ENCODE data around the gene AGAP1.

The AGAP1 gene

DNA sequence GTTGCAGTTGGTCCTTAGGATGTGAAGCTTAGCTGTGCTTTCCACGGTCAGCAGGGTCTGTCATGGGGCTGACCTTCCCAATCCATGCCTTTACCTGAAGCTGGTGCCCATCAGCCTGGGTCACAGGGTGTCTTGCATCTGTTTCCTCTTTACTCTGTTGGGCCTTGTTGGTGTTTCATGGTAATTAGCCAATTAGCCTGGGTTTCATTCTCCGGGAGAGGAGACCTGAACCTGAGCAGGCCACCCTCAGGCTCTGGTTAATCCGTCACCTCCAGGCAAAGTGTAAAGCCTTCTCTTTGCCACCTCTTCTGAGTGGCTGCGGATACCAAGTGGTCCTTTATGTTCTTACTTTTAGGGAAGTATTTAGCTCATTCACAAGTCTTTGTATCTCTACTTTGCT lies 534.2 kb downstream of the AGAP1 start:
- Histone ChIP-seq H3K9me3 (ENCODE audit: control insufficient read depth, low read length) (no peaks in the 10 kb centered on the region), H3K4me1 (ENCODE audit: control insufficient read depth, insufficient read depth, low read length) (no peaks in the 10 kb centered on the region), H3K9ac (ENCODE audit: low read length) (no peak overlapping the region), H3K36me3 (ENCODE audit: control insufficient read depth, insufficient read depth, low read length) (no peaks in the 10 kb centered on the region), H3K4me3 (ENCODE audit: low read length) (no peak overlapping the region), H3K27me3 (ENCODE audit: control insufficient read depth, insufficient read depth, low read length) (no peaks in the 10 kb centered on the region)

DNA sequence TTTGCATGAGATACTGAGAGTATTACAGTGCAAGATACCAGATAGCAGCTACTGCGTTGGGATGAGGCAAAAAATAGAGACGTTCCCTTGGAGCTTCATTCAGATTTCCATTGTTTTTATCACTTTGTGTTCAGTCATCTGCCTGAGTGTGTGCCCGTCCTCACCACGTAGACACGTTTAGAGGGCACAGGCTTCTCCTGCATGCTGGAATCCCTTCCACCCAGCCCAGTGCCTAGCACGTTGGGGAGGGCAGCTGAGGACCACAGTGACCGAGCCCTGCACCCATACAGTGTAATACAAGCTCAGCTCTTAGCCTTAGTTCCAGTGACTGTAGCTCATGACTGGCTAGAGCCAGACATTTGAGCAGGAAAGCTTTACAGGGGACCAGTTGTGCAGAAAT lies 539.6 kb downstream of the AGAP1 start:
- H3K9me3 ChIP-seq (ENCODE audit: control insufficient read depth, low read length): no peaks in the 10 kb centered on the region
- no peak overlapping the region for H3K9ac ChIP-seq (ENCODE audit: low read length)
- no peaks in the 10 kb centered on the region for H3K36me3 ChIP-seq (ENCODE audit: control insufficient read depth, insufficient read depth, low read length)
- H3K27me3 ChIP-seq (ENCODE audit: control insufficient read depth, insufficient read depth, low read length): no peaks in the 10 kb centered on the region
- H3K4me3 ChIP-seq (ENCODE audit: low read length): no peak overlapping the region
- no peaks in the 10 kb centered on the region for H3K4me1 ChIP-seq (ENCODE audit: control insufficient read depth, insufficient read depth, low read length)

DNA sequence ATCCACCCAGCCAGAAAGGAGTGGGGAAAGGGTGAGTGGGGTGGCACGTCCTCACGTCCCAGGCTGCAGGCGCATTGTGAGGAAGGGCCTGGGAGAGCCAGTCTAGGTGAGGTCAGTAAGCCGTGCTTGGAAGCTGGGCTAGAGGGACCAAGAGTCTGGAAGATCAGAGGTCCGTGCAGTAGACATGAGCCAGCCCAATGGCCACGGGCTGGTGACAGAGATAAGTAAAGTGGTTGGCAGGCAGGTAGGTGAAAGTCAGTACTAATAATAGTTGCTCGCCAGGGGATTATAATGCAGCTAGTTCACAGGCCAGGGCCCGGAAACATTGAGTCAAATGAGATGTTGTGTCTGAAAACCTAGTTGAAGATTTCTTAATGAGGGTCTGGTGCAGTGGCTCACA lies 541.1 kb downstream of the AGAP1 start:
- H3K4me1 ChIP-seq (ENCODE audit: control insufficient read depth, insufficient read depth, low read length): no peaks in the 10 kb centered on the region
- H3K9ac ChIP-seq (ENCODE audit: low read length): no peak overlapping the region
- no peak overlapping the region for H3K4me3 ChIP-seq (ENCODE audit: low read length)
- no peaks in the 10 kb centered on the region for H3K9me3 ChIP-seq (ENCODE audit: control insufficient read depth, low read length)
- H3K36me3 ChIP-seq (ENCODE audit: control insufficient read depth, insufficient read depth, low read length): no peaks in the 10 kb centered on the region
- H3K27me3 ChIP-seq (ENCODE audit: control insufficient read depth, insufficient read depth, low read length): no peaks in the 10 kb centered on the region

DNA sequence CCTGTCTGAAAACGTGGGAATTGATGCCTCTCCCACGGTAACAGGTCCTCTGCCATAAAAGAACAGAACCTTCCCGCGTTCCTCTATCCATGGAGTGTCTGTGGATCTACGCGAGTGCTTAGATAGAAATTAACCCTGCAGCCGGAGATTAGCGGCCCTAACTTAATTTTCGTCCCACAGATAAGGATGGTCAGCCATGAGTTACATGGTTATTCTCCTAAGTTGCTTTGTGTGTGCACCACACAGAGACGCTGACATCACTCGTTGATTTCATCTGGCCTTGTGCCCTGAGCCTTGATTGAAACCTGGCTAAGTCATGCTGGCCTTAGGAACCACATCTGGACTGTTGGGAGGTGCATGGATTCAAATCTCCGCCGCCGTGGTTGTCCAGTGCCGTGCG lies 542.2 kb downstream of the AGAP1 start:
- Histone ChIP-seq H3K9me3 (ENCODE audit: control insufficient read depth, low read length) (no peaks in the 10 kb centered on the region), H3K4me3 (ENCODE audit: low read length) (no peak overlapping the region), H3K4me1 (ENCODE audit: control insufficient read depth, insufficient read depth, low read length) (no peaks in the 10 kb centered on the region), H3K27me3 (ENCODE audit: control insufficient read depth, insufficient read depth, low read length) (no peaks in the 10 kb centered on the region), H3K36me3 (ENCODE audit: control insufficient read depth, insufficient read depth, low read length) (no peaks in the 10 kb centered on the region), H3K9ac (ENCODE audit: low read length) (no peak overlapping the region)

DNA sequence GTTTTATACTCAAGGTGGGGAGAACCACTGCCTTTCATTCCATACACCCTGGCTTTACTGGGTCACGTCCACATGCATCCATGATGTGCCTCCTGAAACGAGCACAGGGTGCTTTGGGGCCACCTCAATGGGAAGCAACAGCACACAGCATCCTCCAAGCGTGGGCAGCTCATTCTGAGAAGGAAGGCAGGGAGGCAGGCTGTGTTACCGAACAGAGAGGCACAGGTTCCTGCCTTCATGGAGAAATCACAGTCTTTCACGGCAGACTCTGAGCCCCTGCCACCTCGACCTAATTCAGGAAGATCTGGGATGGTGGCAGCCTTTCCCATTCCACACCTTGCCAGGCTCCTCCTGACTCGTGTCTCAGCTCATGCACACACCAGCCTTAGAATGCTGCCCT lies 544.3 kb downstream of the AGAP1 start:
- Histone ChIP-seq H3K9me3 (ENCODE audit: control insufficient read depth, low read length) (no peaks in the 10 kb centered on the region), H3K4me1 (ENCODE audit: control insufficient read depth, insufficient read depth, low read length) (no peaks in the 10 kb centered on the region), H3K36me3 (ENCODE audit: control insufficient read depth, insufficient read depth, low read length) (no peaks in the 10 kb centered on the region), H3K4me3 (ENCODE audit: low read length) (no peak overlapping the region), H3K9ac (ENCODE audit: low read length) (no peak overlapping the region), H3K27me3 (ENCODE audit: control insufficient read depth, insufficient read depth, low read length) (no peaks in the 10 kb centered on the region)

DNA sequence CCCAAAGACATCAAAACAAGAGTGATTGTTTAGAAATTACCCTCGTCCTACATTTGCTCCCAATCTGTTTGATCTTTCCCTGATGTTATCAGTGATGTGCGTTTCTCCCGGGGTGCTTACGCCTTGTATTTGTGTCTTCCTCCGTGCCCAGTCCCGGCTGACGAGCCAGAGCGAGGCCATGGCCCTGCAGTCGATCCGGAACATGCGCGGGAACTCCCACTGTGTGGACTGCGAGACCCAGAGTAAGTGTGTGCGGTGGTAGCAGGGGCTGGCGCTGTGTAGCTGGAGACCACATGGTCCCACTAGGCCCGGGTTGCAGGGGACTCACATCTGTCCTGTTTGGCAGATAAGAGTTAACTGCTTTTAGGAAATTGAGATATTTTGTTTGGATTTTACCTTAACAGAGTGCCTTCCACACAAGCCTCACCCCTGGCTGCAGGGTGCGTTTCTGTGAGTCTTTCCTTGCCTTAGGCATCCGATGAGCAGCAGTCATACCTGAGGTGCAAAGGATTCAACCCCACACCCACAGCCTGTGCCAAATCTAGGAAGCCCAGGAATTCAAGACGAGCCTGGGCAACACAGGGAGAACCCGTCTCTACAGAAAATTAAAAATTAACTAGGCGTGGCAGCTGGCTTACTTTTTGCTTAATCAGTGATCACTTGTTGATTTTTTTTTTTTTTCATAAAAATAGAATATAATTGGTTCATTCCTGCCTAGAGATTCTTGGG lies 546.9 kb downstream of the AGAP1 start:
- Histone ChIP-seq H3K4me1 (ENCODE audit: control insufficient read depth, insufficient read depth, low read length) (peaks cover 4% of the 10 kb centered on the region), H3K36me3 (ENCODE audit: control insufficient read depth, insufficient read depth, low read length) (no peaks in the 10 kb centered on the region), H3K4me3 (ENCODE audit: low read length) (no peak overlapping the region), H3K9me3 (ENCODE audit: control insufficient read depth, low read length) (no peaks in the 10 kb centered on the region), H3K27me3 (ENCODE audit: control insufficient read depth, insufficient read depth, low read length) (no peaks in the 10 kb centered on the region), H3K9ac (ENCODE audit: low read length) (no peak overlapping the region)

DNA sequence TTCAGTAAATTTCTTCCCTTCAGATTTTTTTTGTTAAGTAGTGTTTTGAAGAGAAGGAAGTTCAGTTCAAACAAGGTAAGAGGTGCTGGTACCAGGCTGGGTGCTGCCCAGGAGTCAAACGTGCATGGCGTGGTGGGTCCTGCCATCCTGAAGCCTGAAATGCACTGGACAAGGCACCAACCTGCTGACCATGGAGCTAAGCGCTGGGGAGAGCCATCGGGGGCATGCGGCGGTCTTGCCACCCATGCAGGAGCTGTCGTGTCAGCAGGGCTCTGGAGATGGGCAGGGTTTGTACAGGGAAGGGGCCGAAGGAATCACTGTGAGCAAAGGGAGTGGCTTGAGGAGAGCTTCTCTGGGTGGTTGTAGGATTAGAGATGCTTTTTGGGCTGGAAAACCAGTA lies 547.8 kb downstream of the AGAP1 start:
- Histone ChIP-seq H3K4me1 (ENCODE audit: control insufficient read depth, insufficient read depth, low read length) (peaks cover 8% of the 10 kb centered on the region), H3K9ac (ENCODE audit: low read length) (no peak overlapping the region), H3K9me3 (ENCODE audit: control insufficient read depth, low read length) (no peaks in the 10 kb centered on the region), H3K36me3 (ENCODE audit: control insufficient read depth, insufficient read depth, low read length) (no peaks in the 10 kb centered on the region), H3K27me3 (ENCODE audit: control insufficient read depth, insufficient read depth, low read length) (no peaks in the 10 kb centered on the region), H3K4me3 (ENCODE audit: low read length) (no peak overlapping the region)

DNA sequence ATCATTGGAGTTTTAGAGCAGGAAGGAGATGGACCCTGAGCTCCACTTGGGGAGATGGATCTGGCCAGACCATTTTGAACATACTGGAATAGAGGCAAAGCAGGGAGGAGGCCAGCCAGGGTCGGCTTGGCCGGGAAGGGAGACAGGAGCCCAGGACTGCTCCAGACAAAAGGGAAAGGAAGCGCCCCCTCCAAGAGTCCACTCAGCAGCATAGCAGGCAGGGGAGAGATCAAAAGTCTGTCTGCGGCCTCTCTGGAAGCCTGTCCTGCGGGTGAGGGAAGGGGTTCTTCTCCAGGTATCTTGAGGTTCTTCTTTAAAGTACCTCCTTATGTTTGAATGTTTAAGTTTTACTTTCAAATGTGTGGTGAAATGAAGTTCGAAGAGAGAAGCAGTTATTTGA lies 548.2 kb downstream of the AGAP1 start:
- H3K9ac ChIP-seq (ENCODE audit: low read length): no peak overlapping the region
- no peaks in the 10 kb centered on the region for H3K27me3 ChIP-seq (ENCODE audit: control insufficient read depth, insufficient read depth, low read length)
- H3K4me1 ChIP-seq (ENCODE audit: control insufficient read depth, insufficient read depth, low read length): peaks cover 12% of the 10 kb centered on the region
- no peaks in the 10 kb centered on the region for H3K9me3 ChIP-seq (ENCODE audit: control insufficient read depth, low read length)
- no peaks in the 10 kb centered on the region for H3K36me3 ChIP-seq (ENCODE audit: control insufficient read depth, insufficient read depth, low read length)
- no peak overlapping the region for H3K4me3 ChIP-seq (ENCODE audit: low read length)

DNA sequence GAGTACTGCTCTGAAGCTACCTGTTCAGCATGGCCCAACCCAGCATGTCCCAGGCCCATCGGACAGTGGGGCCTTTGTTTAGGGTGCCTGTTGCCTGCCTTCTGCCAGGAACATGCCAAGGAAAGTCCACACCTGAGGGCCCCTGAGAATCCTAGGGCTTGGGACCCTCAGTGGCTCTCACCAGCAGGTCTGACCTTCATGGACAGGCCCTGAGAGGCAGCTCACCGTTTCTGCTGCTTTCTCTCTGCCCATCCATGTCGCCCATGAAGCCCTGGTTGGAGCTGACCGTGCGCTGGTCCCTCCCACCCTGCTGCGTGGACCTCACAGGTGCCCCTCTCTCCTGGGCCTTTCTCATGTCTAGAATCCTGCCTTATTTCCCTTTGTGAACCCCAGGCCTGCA lies 550.3 kb downstream of the AGAP1 start:
- Histone ChIP-seq H3K9me3 (ENCODE audit: control insufficient read depth, low read length) (no peaks in the 10 kb centered on the region), H3K36me3 (ENCODE audit: control insufficient read depth, insufficient read depth, low read length) (no peaks in the 10 kb centered on the region), H3K4me3 (ENCODE audit: low read length) (no peak overlapping the region), H3K27me3 (ENCODE audit: control insufficient read depth, insufficient read depth, low read length) (no peaks in the 10 kb centered on the region), H3K9ac (ENCODE audit: low read length) (no peak overlapping the region), H3K4me1 (ENCODE audit: control insufficient read depth, insufficient read depth, low read length) (peaks cover 24% of the 10 kb centered on the region)

DNA sequence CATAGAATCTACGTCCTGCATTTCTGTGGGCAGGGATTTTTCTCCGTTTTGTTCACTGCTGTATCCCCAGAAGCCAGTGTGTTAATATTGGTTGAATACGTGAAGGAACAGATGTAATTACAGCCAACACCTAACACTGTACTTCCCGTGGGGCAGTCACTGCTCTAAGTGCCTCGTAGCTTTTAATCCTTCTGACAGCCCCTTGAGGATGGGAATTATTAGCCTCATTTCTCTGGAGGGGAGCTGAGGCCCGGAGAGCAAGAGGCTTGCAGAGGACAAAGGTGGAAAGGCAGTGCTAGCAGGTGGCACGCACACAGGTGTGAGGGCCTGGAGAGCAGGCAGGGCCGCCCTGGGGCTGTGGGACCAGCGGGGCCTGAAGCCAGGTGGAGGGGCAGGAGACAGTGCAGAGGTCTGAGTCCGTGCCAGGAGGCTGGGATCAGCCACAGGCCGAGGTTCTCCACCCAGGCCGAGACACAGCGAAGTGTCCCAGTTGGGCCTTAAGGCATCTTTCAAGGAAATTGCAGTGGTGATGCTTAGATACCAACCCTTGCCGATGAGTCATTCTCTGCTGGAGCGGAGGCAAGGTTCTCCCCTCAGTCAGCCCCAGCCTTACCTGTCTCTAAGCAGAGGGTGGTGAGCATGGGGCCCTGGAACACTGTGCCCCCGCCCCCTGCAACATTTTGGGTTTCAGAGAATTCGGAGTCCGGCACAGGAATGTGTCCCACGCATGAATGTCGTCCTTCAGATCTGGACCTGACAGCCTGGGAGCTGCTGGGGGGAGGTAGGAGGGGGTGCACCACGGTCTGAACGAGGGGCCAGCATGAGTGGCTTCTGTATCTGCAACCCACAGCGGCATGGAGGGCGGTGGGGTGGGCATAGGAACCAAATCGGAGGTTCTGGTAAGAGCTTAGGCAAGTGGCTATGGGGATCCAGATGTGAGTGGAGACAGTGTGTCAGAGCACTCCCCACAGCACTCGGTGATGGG lies 551.7 kb downstream of the AGAP1 start:
- H3K4me1 ChIP-seq (ENCODE audit: control insufficient read depth, insufficient read depth, low read length): peaks cover 24% of the 10 kb centered on the region
- no peak overlapping the region for H3K9ac ChIP-seq (ENCODE audit: low read length)
- no peaks in the 10 kb centered on the region for H3K36me3 ChIP-seq (ENCODE audit: control insufficient read depth, insufficient read depth, low read length)
- H3K27me3 ChIP-seq (ENCODE audit: control insufficient read depth, insufficient read depth, low read length): no peaks in the 10 kb centered on the region
- no peaks in the 10 kb centered on the region for H3K9me3 ChIP-seq (ENCODE audit: control insufficient read depth, low read length)
- H3K4me3 ChIP-seq (ENCODE audit: low read length): no peak overlapping the region

DNA sequence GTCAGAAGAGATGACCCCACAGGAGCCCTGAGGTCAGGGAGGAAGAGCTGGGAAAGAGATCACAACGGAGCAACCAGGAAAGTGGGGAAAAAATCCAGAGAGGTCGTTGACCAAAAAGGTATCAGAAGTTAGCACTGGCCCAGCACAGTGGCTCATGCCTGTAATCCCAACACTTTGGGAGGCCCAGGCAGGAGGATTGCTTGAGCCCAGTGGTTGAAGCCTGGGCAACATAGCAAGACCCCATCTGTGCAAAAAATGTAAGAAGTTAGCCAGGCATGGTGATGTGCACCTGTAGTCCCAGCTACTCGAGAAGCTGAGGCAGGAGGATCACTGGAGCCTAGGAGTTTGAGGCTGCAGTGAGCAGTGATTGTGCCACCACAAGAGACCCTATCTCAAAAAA lies 552.9 kb downstream of the AGAP1 start:
- H3K4me1 ChIP-seq (ENCODE audit: control insufficient read depth, insufficient read depth, low read length): peaks cover 24% of the 10 kb centered on the region
- H3K36me3 ChIP-seq (ENCODE audit: control insufficient read depth, insufficient read depth, low read length): no peaks in the 10 kb centered on the region

DNA sequence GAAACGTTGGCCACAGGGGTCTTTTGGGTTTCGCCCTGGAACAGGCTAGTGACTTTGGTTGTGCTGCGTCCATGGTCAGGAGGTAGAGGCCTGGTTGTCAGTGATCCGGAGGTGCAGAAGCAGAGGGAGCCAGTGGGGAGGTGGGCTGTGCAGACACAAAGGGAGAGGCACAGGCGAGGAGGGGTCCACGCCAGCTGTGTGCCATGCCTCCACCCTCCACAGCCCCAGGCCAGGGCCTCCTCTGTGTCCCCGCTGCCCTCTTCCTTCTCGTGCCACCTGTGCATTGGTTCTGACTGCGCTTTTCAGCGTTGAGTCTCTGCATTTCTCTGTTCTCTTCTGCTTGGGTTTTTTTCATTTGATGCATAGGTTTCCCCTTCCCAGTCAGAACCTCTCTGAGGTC lies 553.3 kb downstream of the AGAP1 start:
- Histone ChIP-seq H3K9ac (ENCODE audit: low read length) (no peak overlapping the region), H3K4me1 (ENCODE audit: control insufficient read depth, insufficient read depth, low read length) (peaks cover 24% of the 10 kb centered on the region), H3K27me3 (ENCODE audit: control insufficient read depth, insufficient read depth, low read length) (no peaks in the 10 kb centered on the region), H3K9me3 (ENCODE audit: control insufficient read depth, low read length) (no peaks in the 10 kb centered on the region), H3K4me3 (ENCODE audit: low read length) (no peak overlapping the region), H3K36me3 (ENCODE audit: control insufficient read depth, insufficient read depth, low read length) (no peaks in the 10 kb centered on the region)

More for the DNA sequence above, 552.9 kb downstream of the AGAP1 start:
- H3K9me3 ChIP-seq (ENCODE audit: control insufficient read depth, low read length): no peaks in the 10 kb centered on the region
- no peak overlapping the region for H3K9ac ChIP-seq (ENCODE audit: low read length)
- H3K27me3 ChIP-seq (ENCODE audit: control insufficient read depth, insufficient read depth, low read length): no peaks in the 10 kb centered on the region
- no peak overlapping the region for H3K4me3 ChIP-seq (ENCODE audit: low read length)

All from mucosa of stomach (tissue), 1 donor.